ENCODE measurements around the gene FAM200C. TPM values are rescaled to one million over a fixed set of nuclear protein-coding genes. Genes with fewer than 3 reads are reported as not detected.

FAM200C gene
- total and polyA plus RNA-seq, 2 of the 13 experiments (the other 11 are each of a cell fraction or from before 2014, with no cell fraction given) = 3.2 to 4.7 TPM

DNA sequence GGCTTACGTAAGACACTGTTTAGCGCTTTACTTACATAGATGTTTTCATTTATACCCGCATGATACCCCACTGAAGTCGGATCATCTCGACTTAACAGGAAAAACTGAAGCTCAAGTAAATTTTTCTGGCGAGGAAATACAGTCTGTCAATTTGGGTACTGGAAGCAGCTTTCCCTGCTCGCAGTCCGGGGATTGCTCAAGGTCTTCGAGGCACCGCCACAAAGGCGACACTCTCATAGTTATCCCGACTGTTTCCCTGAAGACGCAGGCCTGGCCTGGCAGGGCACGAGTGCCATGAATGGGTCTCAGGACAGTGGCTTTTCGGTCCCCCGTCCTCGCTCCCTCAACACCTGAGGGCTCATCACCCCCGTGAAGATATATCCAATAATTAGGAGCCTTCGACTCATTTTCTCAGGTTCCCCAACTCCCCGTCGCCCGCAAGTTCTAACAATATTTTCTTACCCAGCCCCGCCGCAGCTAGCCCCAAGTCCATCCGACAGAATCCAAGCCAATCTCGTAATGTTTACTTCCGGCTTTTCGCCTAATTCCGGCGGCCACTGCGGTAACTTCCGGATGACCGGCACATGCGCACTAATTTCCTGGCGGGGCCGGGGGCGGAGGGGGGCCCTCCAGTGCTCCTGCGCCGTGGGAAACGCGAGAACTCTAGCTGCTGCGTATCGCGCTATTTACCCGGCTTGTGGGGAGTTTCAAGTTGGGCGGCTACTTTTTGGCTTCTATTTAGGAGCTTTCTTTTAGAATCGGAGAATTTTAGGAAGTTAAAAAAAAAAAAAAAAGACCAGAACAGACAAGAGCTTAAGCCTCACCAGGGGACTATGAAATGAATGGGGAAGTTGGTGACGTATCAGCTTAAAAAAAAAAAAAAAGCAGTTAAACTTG, 19.0 kb upstream of the FAM200C start, which contains the start of gene SLU7 (continued):
- TF ChIP-seq, protein P1, sequence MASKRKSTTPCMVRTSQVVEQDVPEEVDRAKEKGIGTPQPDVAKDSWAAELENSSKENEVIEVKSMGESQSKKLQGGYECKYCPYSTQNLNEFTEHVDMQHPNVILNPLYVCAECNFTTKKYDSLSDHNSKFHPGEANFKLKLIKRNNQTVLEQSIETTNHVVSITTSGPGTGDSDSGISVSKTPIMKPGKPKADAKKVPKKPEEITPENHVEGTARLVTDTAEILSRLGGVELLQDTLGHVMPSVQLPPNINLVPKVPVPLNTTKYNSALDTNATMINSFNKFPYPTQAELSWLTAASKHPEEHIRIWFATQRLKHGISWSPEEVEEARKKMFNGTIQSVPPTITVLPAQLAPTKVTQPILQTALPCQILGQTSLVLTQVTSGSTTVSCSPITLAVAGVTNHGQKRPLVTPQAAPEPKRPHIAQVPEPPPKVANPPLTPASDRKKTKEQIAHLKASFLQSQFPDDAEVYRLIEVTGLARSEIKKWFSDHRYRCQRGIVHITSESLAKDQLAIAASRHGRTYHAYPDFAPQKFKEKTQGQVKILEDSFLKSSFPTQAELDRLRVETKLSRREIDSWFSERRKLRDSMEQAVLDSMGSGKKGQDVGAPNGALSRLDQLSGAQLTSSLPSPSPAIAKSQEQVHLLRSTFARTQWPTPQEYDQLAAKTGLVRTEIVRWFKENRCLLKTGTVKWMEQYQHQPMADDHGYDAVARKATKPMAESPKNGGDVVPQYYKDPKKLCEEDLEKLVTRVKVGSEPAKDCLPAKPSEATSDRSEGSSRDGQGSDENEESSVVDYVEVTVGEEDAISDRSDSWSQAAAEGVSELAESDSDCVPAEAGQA (IDR thresholded peaks at IDR 0.05; ENCODE audit: low read depth) = peak; percentile 46; the same call in 1 of the 2 replicates
- TF ChIP-seq, protein P1 (CRISPR knock-in tag; IDR thresholded peaks at IDR 0.05; ENCODE audit: borderline replicate concordance) = no peak
- TF ChIP-seq ZNF607 (CRISPR knock-in tag; IDR thresholded peaks at IDR 0.05; ENCODE audit: borderline replicate concordance) = peak; percentile 55; the same call in 1 of the 2 replicates
- TF ChIP-seq, protein P2, sequence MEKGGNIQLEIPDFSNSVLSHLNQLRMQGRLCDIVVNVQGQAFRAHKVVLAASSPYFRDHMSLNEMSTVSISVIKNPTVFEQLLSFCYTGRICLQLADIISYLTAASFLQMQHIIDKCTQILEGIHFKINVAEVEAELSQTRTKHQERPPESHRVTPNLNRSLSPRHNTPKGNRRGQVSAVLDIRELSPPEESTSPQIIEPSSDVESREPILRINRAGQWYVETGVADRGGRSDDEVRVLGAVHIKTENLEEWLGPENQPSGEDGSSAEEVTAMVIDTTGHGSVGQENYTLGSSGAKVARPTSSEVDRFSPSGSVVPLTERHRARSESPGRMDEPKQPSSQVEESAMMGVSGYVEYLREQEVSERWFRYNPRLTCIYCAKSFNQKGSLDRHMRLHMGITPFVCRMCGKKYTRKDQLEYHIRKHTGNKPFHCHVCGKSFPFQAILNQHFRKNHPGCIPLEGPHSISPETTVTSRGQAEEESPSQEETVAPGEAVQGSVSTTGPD (CRISPR knock-in tag; IDR thresholded peaks at IDR 0.05) = no peak
- TF ChIP-seq KAT2B (IDR thresholded peaks at IDR 0.05; ENCODE audit: borderline replicate concordance, low read depth, low read length) = no peak
- TF ChIP-seq ZNF335 (CRISPR knock-in tag; IDR thresholded peaks at IDR 0.05) = 0 out of 2 replicates have a peak, but pooled peaks have one; percentile 18
- TF ChIP-seq IKZF4 (CRISPR knock-in tag; IDR thresholded peaks at IDR 0.05; ENCODE audit: borderline replicate concordance, low read depth, not compliant biosample characterization) = no peak
- TF ChIP-seq, protein P3, sequence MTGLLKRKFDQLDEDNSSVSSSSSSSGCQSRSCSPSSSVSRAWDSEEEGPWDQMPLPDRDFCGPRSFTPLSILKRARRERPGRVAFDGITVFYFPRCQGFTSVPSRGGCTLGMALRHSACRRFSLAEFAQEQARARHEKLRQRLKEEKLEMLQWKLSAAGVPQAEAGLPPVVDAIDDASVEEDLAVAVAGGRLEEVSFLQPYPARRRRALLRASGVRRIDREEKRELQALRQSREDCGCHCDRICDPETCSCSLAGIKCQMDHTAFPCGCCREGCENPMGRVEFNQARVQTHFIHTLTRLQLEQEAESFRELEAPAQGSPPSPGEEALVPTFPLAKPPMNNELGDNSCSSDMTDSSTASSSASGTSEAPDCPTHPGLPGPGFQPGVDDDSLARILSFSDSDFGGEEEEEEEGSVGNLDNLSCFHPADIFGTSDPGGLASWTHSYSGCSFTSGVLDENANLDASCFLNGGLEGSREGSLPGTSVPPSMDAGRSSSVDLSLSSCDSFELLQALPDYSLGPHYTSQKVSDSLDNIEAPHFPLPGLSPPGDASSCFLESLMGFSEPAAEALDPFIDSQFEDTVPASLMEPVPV (CRISPR knock-in tag; IDR thresholded peaks at IDR 0.05) = no peak
- no peak for TF ChIP-seq ZNF235 (CRISPR knock-in tag; IDR thresholded peaks at IDR 0.05; ENCODE audit: borderline replicate concordance)
- no peak for TF ChIP-seq CBX5 (CRISPR knock-in tag; IDR thresholded peaks at IDR 0.05; ENCODE audit: borderline replicate concordance)
- no peak for TF ChIP-seq ZSCAN22 (CRISPR knock-in tag; IDR thresholded peaks at IDR 0.05)
- no peak for TF ChIP-seq ISX (CRISPR knock-in tag; conservative IDR thresholded peaks at IDR 0.05)
- peak; percentile 76 for TF ChIP-seq ZNF143 (CRISPR knock-in tag; IDR thresholded peaks at IDR 0.05)
- TF ChIP-seq ZNF773 (CRISPR knock-in tag; IDR thresholded peaks at IDR 0.05; ENCODE audit: borderline replicate concordance) = no peak
- TF ChIP-seq PHF21A (CRISPR knock-in tag; IDR thresholded peaks at IDR 0.05) = 0 out of 2 replicates have a peak, but pooled peaks have one; percentile 34
- TF ChIP-seq, protein P4, sequence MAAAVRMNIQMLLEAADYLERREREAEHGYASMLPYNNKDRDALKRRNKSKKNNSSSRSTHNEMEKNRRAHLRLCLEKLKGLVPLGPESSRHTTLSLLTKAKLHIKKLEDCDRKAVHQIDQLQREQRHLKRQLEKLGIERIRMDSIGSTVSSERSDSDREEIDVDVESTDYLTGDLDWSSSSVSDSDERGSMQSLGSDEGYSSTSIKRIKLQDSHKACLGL (CRISPR knock-in tag; IDR thresholded peaks at IDR 0.05) = peak; percentile 68; the same call in 1 of the 2 replicates
- TF ChIP-seq ZNF333 (CRISPR knock-in tag; IDR thresholded peaks at IDR 0.05; ENCODE audit: borderline replicate concordance) = 0 out of 2 replicates have a peak, but pooled peaks have one; percentile 58
- TF ChIP-seq SAFB2 (CRISPR knock-in tag; IDR thresholded peaks at IDR 0.05; ENCODE audit: borderline replicate concordance, low read depth) = no peak; the same call in 1 of the 2 replicates
- TF ChIP-seq RXRB (CRISPR knock-in tag; IDR thresholded peaks at IDR 0.05; ENCODE audit: borderline replicate concordance) = 0 out of 2 replicates have a peak, but pooled peaks have one; percentile 30

Measured in HepG2 (cell line).